Peyer's patch (tissue), 4 donors: ENCODE results near the gene CPXM2. TPM values are rescaled to one million over a fixed set of nuclear protein-coding genes. Genes with fewer than 3 reads are reported as not detected.

Source experiments
- DNase-seq, 3 donors: peaks; one replicate each; pipeline ENCODE4 v3.0.0-alpha.2; 2017 to 2019
- H3K27ac ChIP-seq, 4 donors: fragments of 200-600 bp; sonication (generic); one replicate each; pipeline ENCODE4 v1.5.1; 2016 to 2019
- H3K27me3 ChIP-seq, 2 donors: fragments of 200-600 bp; sonication (generic); one replicate each; pipeline ENCODE4 v1.5.1; 2019
- H3K36me3 ChIP-seq, 3 donors: fragments of 200-600 bp; sonication (generic); one replicate each; pipeline ENCODE4 v1.5.1; 2016 to 2019
- H3K4me1 ChIP-seq, 4 donors: fragments of 200-600 bp; sonication (generic); one replicate each; pipeline ENCODE4 v1.5.1; 2016 to 2019
- H3K4me3 ChIP-seq, 4 donors: fragments of 200-600 bp; sonication (generic); 1 replicate in 3 of 4; 2 replicates in 1 of 4; pipeline ENCODE4 v1.5.1; 2016 to 2019; ENCODE audit warnings: mild to moderate bottlenecking in 1 of 4
- H3K9me3 ChIP-seq, 4 donors: fragments of 200-600 bp; sonication (generic); one replicate each; pipeline ENCODE4 v1.5.1; 2016 to 2019; ENCODE audit warnings: mild to moderate bottlenecking in 1 of 4
- POLR2A ChIP-seq, 2 donors: fragments of 450-650 bp; IDR thresholded peaks; one replicate each; pipeline ENCODE4 v1.5.1; 2017; ENCODE audit warnings: antibody characterized with exemption in 2 of 2, mild to moderate bottlenecking in 2 of 2, moderate library complexity in 2 of 2
- total RNA-seq, 4 donors: library from RNA; depleted of rRNA; stranded (reverse); fragments of >200 nt; gene quantifications; one replicate each; pipeline ENCODE4 v1.1.0, GENCODE V29; 2016
- TF ChIP-seq, protein P1 (sequence below), 6 experiments: fragments of 450-650 bp in 4 of 6; fragments of 200-600 bp in 2 of 6; sonication (generic) in 1 of 6; IDR thresholded peaks; one replicate each; pipeline ENCODE4 v1.5.1; 2017 to 2019; ENCODE audit warnings: antibody characterized with exemption in 6 of 6, mild to moderate bottlenecking in 3 of 6, moderate library complexity in 1 of 6

The CPXM2 gene
- total RNA-seq, 4 donors from 2014 or later = 5.6 to 18.2 (median 7.7) TPM

DNA sequence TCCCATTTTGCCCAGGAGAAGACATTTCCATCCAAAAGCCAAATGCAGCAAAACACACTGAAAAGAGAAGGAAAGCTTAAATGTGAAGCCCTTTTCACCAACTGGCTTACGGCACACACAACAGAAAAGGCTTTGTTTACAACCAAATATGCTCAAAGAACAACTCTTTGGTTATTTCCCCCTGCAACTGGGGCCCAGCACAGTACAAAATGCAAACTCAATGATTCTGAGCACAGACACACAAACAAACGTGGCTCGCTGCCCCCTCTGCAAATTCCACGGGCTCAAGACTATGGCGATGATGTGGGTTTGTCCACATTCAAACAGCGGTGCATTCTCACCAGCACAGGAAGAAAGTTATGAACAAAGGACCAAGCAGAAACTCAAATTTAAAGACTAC is 5.3 kb downstream of the CPXM2 start:
- no peak for DNase-seq
- H3K36me3 ChIP-seq = no peaks in the 10 kb centered on the region
- peaks cover 0 to 10% (median 0%) of the 10 kb centered on the region in 4 donors for H3K4me1 ChIP-seq
- H3K9me3 ChIP-seq = no peaks in the 10 kb centered on the region
- peak overlapping the region in 1 of 4 donors; percentile 26 for H3K27ac ChIP-seq
- no peak overlapping the region for H3K4me3 ChIP-seq
- TF ChIP-seq POLR2A (IDR thresholded peaks at IDR 0.05) = no peak
- TF ChIP-seq, protein P1, sequence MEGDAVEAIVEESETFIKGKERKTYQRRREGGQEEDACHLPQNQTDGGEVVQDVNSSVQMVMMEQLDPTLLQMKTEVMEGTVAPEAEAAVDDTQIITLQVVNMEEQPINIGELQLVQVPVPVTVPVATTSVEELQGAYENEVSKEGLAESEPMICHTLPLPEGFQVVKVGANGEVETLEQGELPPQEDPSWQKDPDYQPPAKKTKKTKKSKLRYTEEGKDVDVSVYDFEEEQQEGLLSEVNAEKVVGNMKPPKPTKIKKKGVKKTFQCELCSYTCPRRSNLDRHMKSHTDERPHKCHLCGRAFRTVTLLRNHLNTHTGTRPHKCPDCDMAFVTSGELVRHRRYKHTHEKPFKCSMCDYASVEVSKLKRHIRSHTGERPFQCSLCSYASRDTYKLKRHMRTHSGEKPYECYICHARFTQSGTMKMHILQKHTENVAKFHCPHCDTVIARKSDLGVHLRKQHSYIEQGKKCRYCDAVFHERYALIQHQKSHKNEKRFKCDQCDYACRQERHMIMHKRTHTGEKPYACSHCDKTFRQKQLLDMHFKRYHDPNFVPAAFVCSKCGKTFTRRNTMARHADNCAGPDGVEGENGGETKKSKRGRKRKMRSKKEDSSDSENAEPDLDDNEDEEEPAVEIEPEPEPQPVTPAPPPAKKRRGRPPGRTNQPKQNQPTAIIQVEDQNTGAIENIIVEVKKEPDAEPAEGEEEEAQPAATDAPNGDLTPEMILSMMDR (IDR thresholded peaks at IDR 0.05) = no peak
- H3K27me3 ChIP-seq = no peaks in the 10 kb centered on the region

DNA sequence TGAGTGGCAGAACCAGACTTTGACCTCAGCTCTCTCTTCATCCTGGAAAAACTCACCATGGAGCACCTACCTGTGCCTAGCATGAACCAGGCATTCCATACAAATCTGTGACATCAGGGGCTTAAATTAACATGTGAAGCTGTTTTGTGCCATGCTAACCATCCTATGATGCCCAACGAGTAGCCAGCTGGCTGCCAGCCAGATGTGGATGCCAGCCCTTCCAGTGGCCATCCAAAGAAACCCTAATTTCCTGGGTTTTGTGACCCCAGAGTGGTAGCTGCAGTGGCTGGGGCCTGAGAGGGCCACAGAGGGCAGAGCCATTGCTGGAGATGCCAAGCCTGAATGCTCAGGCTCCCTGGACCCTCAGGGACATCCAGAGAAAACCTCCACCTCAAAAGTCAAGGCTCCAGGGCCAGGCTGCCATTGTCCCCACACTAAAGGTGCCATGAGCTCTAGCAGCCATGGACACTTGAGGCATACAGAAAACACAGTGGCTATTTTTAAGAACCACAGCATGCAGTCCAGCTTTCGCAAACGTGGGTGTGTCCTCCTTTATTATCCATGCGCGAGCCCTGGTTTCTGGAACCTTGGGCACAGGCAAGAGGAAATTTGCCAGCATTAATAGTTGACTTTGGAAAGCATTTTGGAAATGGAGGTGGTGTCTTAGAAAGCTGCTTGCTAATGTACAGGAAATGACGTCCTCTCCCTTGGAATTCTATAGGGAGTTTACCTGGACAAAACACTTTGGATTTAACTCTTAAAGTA is 6.0 kb downstream of the CPXM2 start:
- H3K27ac ChIP-seq = peak overlapping the region in 1 of 4 donors; percentile 26
- TF ChIP-seq POLR2A (IDR thresholded peaks at IDR 0.05) = no peak
- TF ChIP-seq, protein P1 (IDR thresholded peaks at IDR 0.05) = no peak

DNA sequence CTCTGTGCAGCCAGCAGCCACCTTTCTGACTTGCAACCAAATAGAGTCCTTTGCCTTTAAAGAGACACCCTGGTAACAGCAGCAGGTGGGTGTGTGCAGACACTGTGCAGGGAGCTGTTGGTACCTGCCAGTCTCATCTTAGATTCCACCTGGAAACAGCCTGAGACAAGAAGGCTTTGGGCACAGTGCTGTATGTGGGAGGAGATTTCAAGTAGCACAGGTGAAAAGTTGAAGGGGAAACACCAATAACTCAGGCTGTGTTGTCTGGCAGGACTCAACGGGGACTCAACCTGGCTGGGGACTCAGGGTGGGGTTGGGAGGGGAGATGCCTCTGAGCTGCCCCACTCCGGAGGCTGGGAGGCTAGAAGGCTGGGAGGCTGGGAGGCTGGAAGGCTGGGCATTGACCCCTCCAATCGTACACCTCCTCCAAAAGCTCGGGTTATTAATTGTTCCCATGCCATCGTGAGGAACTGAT is 6.7 kb downstream of the CPXM2 start:
- Histone ChIP-seq H3K27ac (peak overlapping the region in 1 of 4 donors; percentile 26), H3K27me3 (no peaks in the 10 kb centered on the region), H3K4me3 (no peak overlapping the region), H3K36me3 (no peaks in the 10 kb centered on the region), H3K9me3 (no peaks in the 10 kb centered on the region), H3K4me1 (peaks cover 0 to 10% (median 0%) of the 10 kb centered on the region in 4 donors)
- no peak for DNase-seq
- TF ChIP-seq, protein P1 (IDR thresholded peaks at IDR 0.05) = no peak

More for the DNA sequence above, 6.0 kb downstream of the CPXM2 start:
- Histone ChIP-seq H3K4me3 (no peak overlapping the region), H3K4me1 (peaks cover 0 to 10% (median 0%) of the 10 kb centered on the region in 4 donors), H3K36me3 (no peaks in the 10 kb centered on the region), H3K27me3 (no peaks in the 10 kb centered on the region), H3K9me3 (no peaks in the 10 kb centered on the region)
- DNase-seq = no peak

DNA sequence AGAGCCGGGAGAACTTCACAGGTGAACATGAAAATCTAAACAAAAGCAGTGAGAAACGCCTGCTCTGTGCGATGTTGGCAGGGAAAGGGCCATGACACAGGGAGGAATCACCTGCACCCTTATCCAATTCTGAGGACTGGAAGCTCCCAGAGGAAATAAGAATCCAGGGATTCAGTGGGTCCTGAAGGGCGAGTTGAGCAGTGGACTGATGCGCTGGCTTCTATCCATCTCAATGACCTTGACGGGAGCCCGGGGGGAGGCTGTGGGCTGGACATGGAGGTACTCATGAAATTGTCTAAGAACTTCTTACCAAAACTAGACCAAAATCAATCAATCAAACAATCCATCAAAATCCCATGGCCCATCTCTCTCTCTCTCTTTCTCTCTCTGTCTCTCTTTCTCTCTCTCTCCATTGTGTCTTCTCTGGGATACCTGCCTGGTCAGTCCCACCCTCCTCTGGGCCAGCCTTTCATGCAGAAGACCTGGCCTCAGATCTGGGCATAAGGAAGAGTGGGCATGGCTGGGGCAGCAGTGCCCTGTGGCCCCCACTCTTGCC is 7.2 kb downstream of the CPXM2 start:
- H3K4me1 ChIP-seq = peaks cover 0 to 10% (median 0%) of the 10 kb centered on the region in 4 donors
- DNase-seq = peak in 1 of 3 donors; percentile 10
- H3K27me3 ChIP-seq = no peaks in the 10 kb centered on the region
- H3K36me3 ChIP-seq = no peaks in the 10 kb centered on the region
- no peak overlapping the region for H3K27ac ChIP-seq
- TF ChIP-seq, protein P1 (IDR thresholded peaks at IDR 0.05) = no peak
- no peak for TF ChIP-seq POLR2A (IDR thresholded peaks at IDR 0.05)
- H3K4me3 ChIP-seq = no peak overlapping the region
- H3K9me3 ChIP-seq = no peaks in the 10 kb centered on the region

DNA sequence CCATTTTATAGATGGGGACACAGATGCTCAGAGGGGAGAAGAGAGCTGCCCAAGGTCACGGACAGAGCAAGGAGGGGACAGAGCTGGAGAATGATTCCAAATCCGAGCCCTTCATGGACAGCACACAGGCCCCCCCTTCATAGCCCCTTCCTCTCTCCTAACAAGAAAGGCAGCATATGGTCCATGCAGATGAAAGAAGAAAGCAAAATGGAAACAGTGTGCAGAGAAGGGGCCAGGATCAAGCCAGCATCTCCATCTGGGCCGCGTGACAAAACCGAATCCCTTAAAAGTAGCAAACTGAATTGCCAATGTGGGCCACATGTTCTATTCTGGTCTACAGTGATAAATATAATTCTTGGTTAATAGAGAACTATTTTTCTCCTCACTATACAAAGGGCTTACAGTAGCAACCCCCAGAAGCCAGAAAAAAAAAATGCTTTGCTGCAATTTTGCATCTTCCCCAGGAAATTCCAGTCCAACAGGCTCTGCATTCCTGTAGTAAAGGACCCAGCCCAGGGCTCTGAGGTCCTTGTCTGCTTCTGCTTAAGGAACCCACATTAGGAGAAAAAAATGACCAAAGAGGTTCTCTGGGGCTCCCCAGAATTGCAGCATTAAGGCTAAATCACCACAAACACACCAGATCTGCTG is 7.8 kb downstream of the CPXM2 start:
- TF ChIP-seq, protein P1 (IDR thresholded peaks at IDR 0.05) = no peak
- TF ChIP-seq POLR2A (IDR thresholded peaks at IDR 0.05) = no peak
- Histone ChIP-seq H3K4me3 (no peak overlapping the region), H3K9me3 (no peaks in the 10 kb centered on the region), H3K4me1 (peaks cover 0 to 10% (median 0%) of the 10 kb centered on the region in 4 donors), H3K27me3 (no peaks in the 10 kb centered on the region), H3K36me3 (no peaks in the 10 kb centered on the region), H3K27ac (peak overlapping the region in 1 of 4 donors; percentile 8)
- peak in 1 of 3 donors; percentile 9 for DNase-seq
